Liver (tissue), 10 donors: ENCODE measurements around the gene TST. TPM values are rescaled to one million over a fixed set of nuclear protein-coding genes. Genes with fewer than 3 reads are reported as not detected.

Experiments
- DNase-seq: peaks from one replicate; pipeline ENCODE4 v3.0.0-alpha.2; 2017; ENCODE audit warnings: low spot score
- H3K27ac ChIP-seq, 2 donors: one replicate each; pipeline ENCODE4 v1.7.0; 2013; ENCODE audit warnings: inconsistent platforms in 2 of 2, low read length in 2 of 2, control low read depth in 1 of 2, low read depth in 1 of 2, mild to moderate bottlenecking in 1 of 2
- H3K27me3 ChIP-seq, 4 donors: one replicate each; pipeline versions ENCODE4 v1.6.1 to v1.7.0; 2013; ENCODE audit warnings: low read length in 3 of 4, inconsistent platforms in 1 of 4, mild to moderate bottlenecking in 1 of 4, moderate library complexity in 1 of 4; ENCODE audit not compliant: control insufficient read depth in 4 of 4, insufficient read depth in 4 of 4
- H3K36me3 ChIP-seq, 4 donors: one replicate each; pipeline versions ENCODE4 v1.6.1 to v1.7.0; 2013; ENCODE audit warnings: low read length in 3 of 4, mild to moderate bottlenecking in 3 of 4, low read depth in 1 of 4, moderate library complexity in 1 of 4; ENCODE audit not compliant: control insufficient read depth in 4 of 4, insufficient read depth in 3 of 4
- H3K4me1 ChIP-seq, 4 donors: one replicate each; pipeline versions ENCODE4 v1.6.1 to v1.7.0; 2013; ENCODE audit warnings: low read length in 3 of 4, mild to moderate bottlenecking in 3 of 4, moderate library complexity in 1 of 4; ENCODE audit not compliant: control insufficient read depth in 4 of 4, insufficient read depth in 4 of 4
- H3K4me3 ChIP-seq, 3 donors: one replicate each; pipeline versions ENCODE4 v1.6.1 to v1.7.0; 2013; ENCODE audit warnings: low read length in 3 of 3, control low read depth in 1 of 3, low read depth in 1 of 3, mild to moderate bottlenecking in 1 of 3
- H3K9ac ChIP-seq, 2 donors: one replicate each; pipeline ENCODE4 v1.7.0; 2013; ENCODE audit warnings: low read length in 2 of 2, mild to moderate bottlenecking in 2 of 2, moderate library complexity in 2 of 2, control low read depth in 1 of 2, low read depth in 1 of 2
- H3K9me3 ChIP-seq, 4 donors: one replicate each; pipeline versions ENCODE4 v1.6.1 to v1.7.0; 2013; ENCODE audit warnings: low read length in 3 of 4; ENCODE audit not compliant: control insufficient read depth in 4 of 4
- EGR1 ChIP-seq, 2 donors: IDR thresholded peaks; 2 replicates each; pipeline ENCODE4 v1.6.1; 2016 to 2018; ENCODE audit warnings: antibody characterized with exemption in 2 of 2, low read depth in 2 of 2
- GABPA ChIP-seq, 2 donors: IDR thresholded peaks in 1 of 2; conservative IDR thresholded peaks in 1 of 2; 2 replicates each; pipeline ENCODE4 v1.6.1; 2016; ENCODE audit warnings: antibody characterized with exemption in 2 of 2, mild to moderate bottlenecking in 1 of 2, moderate library complexity in 1 of 2
- HNF4G ChIP-seq: IDR thresholded peaks from 2 replicates; pipeline ENCODE4 v1.6.1; 2016; ENCODE audit warnings: antibody characterized with exemption
- SP1 ChIP-seq: IDR thresholded peaks from 2 replicates; pipeline ENCODE4 v1.6.1; 2018; ENCODE audit warnings: antibody characterized with exemption, mild to moderate bottlenecking
- TAF1 ChIP-seq: conservative IDR thresholded peaks from 2 replicates; pipeline ENCODE4 v1.6.1; 2016; ENCODE audit warnings: antibody characterized with exemption, mild to moderate bottlenecking
- WGBS: extraction: QIAGEN DNeasy Blood & Tissue Kit; methylation state at CpG from one replicate; pipeline ENCODE4 v1.1.7; 2013; 5-methylcytosine and 5-hydroxymethylcytosine counted together
- polyA plus RNA-seq, 2 donors: library from polyadenylated mRNA; stranded (reverse) in 1 of 2; unstranded in 1 of 2; fragments of 200-250 nt in 1 of 2; fragments of >200 nt in 1 of 2; fragmentation: Nextera tagmentation in 1 of 2; extraction: Ambion mirVana in 1 of 2; gene quantifications; one replicate each; pipeline versions ENCODE4 v1.2.1 to v1.2.3, GENCODE V29; 2013 to 2015
- small RNA-seq: library from RNA; depleted of rRNA; stranded (forward); fragments of <200 nt; gene quantifications from one replicate; pipeline ENCODE3, GENCODE V24; 2014
- total RNA-seq, 2 donors: library from RNA; depleted of rRNA; stranded (reverse); fragments of >200 nt; gene quantifications; one replicate each; pipeline ENCODE4 v1.2.3, GENCODE V29; 2014
- donor health status: healthy.
- donor health status: healthy.
- donor health status: healthy.
- donor health status: healthy.
- donor health status: healthy.

The TST gene
- total and polyA plus RNA-seq, 4 donors, result 186 to 404 (median 292) TPM

GRCh38 chr22:36961626-36962025 lies 57.6 kb downstream of the TST start:
- TF ChIP-seq SP1, result no peak
- TF ChIP-seq EGR1 (IDR thresholded peaks at IDR 0.05; ENCODE audit: low read depth in 2 of 2), result no peak
- TF ChIP-seq TAF1, result no peak
- TF ChIP-seq GABPA (IDR thresholded peaks at IDR 0.05 in 1 of 2, conservative IDR thresholded peaks at IDR 0.05 in 1 of 2), result no peak
- TF ChIP-seq HNF4G, result no peak
- Histone ChIP-seq H3K9ac (no peak overlapping the region), H3K36me3 (no peaks in the 10 kb centered on the region), H3K4me1 (no peaks in the 10 kb centered on the region), H3K9me3 (peaks cover 0 to 3% (median 0%) of the 10 kb centered on the region in 4 donors), H3K27me3 (peaks cover 0 to 6% (median 0%) of the 10 kb centered on the region in 4 donors), H3K4me3 (no peak overlapping the region), H3K27ac (no peak overlapping the region)
- WGBS, result 49% methylated on average over 3 of the region's 3 CpGs
- DNase-seq, result no peak

Small RNAs within 50 kb of the gene (small RNA-seq; reads per million reads assigned to genes)
- not detected for gene RF00019

Other genes with a start within 250 kb of the TST start
- 1 to 10 TPM; 7.2 to 8.6 TPM for gene IFT27, start 243.3 kb downstream of the TST start, total RNA-seq
- gene IFT27, start 243.3 kb downstream of the TST start, polyA plus RNA-seq, result 10 to 100 TPM; 10.5 to 12.4 TPM
- under 1 TPM; 0.56 to 0.92 TPM for gene PVALB, start 202.4 kb downstream of the TST start, total RNA-seq
- gene PVALB, start 202.4 kb downstream of the TST start, polyA plus RNA-seq, result 1 to 10 TPM; 1.3 to 3.4 TPM
- gene NCF4, start 158.4 kb downstream of the TST start, total RNA-seq, result 10 to 100 TPM in 1 of 2 donors, 1 to 10 TPM in 1; 6.9 to 14.3 TPM
- 1 to 10 TPM; 3.9 TPM for gene NCF4, start 158.4 kb downstream of the TST start, polyA plus RNA-seq
- 10 to 100 TPM in 1 of 2 donors, 1 to 10 TPM in 1; 3.0 to 10.5 TPM for gene CSF2RB, start 105.8 kb downstream of the TST start, total RNA-seq
- 1 to 10 TPM in 1 of 2 donors, under 1 TPM in 1; 0.72 to 1.6 TPM for gene CSF2RB, start 105.8 kb downstream of the TST start, polyA plus RNA-seq
- 100 to 1,000 TPM; 124 to 149 TPM for gene MPST, start 295 bp upstream of the TST start, total RNA-seq
- 100 to 1,000 TPM; 249 to 277 TPM for gene MPST, start 295 bp upstream of the TST start, polyA plus RNA-seq
- gene KCTD17, start 32.3 kb upstream of the TST start, total RNA-seq, result 1 to 10 TPM; 3.4 to 4.1 TPM
- gene KCTD17, start 32.3 kb upstream of the TST start, polyA plus RNA-seq, result 1 to 10 TPM; 2.0 to 5.2 TPM
- 10 to 100 TPM; 12.6 to 47.1 TPM for gene TMPRSS6, start 90.3 kb upstream of the TST start, total RNA-seq
- 10 to 100 TPM; 36.8 to 42.9 TPM for gene TMPRSS6, start 90.3 kb upstream of the TST start, polyA plus RNA-seq
- gene IL2RB, start 130.5 kb upstream of the TST start, total RNA-seq, result 1 to 10 TPM; 1.1 to 1.8 TPM
- 1 to 10 TPM; 1.3 TPM for gene IL2RB, start 130.5 kb upstream of the TST start, polyA plus RNA-seq
- gene C1QTNF6, start 168.8 kb upstream of the TST start, total RNA-seq, result 1 to 10 TPM; 3.7 to 4.2 TPM
- 1 to 10 TPM; 3.1 to 4.5 TPM for gene C1QTNF6, start 168.8 kb upstream of the TST start, polyA plus RNA-seq
- gene SSTR3, start 193.0 kb upstream of the TST start, total RNA-seq, result under 1 TPM in 1 of 2 donors, not detected in 1; 0.19 TPM
- gene SSTR3, start 193.0 kb upstream of the TST start, polyA plus RNA-seq, result not detected
- 10 to 100 TPM in 1 of 2 donors, 1 to 10 TPM in 1; 4.0 to 15.0 TPM for gene RAC2, start 224.8 kb upstream of the TST start, total RNA-seq
- 1 to 10 TPM; 6.1 to 8.7 TPM for gene RAC2, start 224.8 kb upstream of the TST start, polyA plus RNA-seq